Fibroblast of lung (primary cell): ENCODE data around the gene BDH1. TPM values are rescaled to one million over a fixed set of nuclear protein-coding genes. Genes with fewer than 3 reads are reported as not detected.

Source experiments
- DNase-seq, 2 donors: peaks; one replicate each; pipeline versions ENCODE4 v3.0.0 to v3.0.0-alpha.2; 2010; ENCODE audit warnings: low read depth in 2 of 2
- H2AFZ ChIP-seq: 2 replicates; pipeline ENCODE4 v1.5.1; 2012; ENCODE audit warnings: low read length, control low read depth, inconsistent platforms
- H3K27ac ChIP-seq: 2 replicates; pipeline ENCODE4 v1.5.1; 2011; ENCODE audit warnings: low read length, control low read depth; ENCODE audit not compliant: insufficient read depth
- H3K27me3 ChIP-seq: 2 replicates; pipeline ENCODE4 v1.5.1; 2011; ENCODE audit warnings: mild to moderate bottlenecking, low read length; ENCODE audit not compliant: control insufficient read depth, insufficient read depth
- H3K36me3 ChIP-seq: 2 replicates; pipeline ENCODE4 v1.5.1; 2011; ENCODE audit warnings: low read length; ENCODE audit not compliant: control insufficient read depth, insufficient read depth
- H3K4me1 ChIP-seq: 2 replicates; pipeline ENCODE4 v1.5.1; 2011; ENCODE audit warnings: low read length; ENCODE audit not compliant: control insufficient read depth, insufficient read depth; ENCODE audit errors: extremely low read depth
- H3K4me2 ChIP-seq: 2 replicates; pipeline ENCODE4 v1.5.1; 2011; ENCODE audit warnings: low read length, control low read depth; ENCODE audit not compliant: insufficient read depth; ENCODE audit errors: extremely low read depth
- H3K4me3 ChIP-seq, 4 experiments: fragments of 200-600 bp in 1 of 4; sonication (generic) in 1 of 4; replicated peaks in 1 of 4; 2 replicates each; pipeline ENCODE4 v1.5.1; 2011 to 2016; ENCODE audit warnings: low read length in 4 of 4, low read depth in 3 of 4, mild to moderate bottlenecking in 3 of 4, control low read depth in 2 of 4, inconsistent platforms in 1 of 4, mixed read lengths in 1 of 4; ENCODE audit not compliant: insufficient read depth in 1 of 4; ENCODE audit errors: control extremely low read depth in 1 of 4
- H3K79me2 ChIP-seq: 2 replicates; pipeline ENCODE4 v1.5.1; 2012; ENCODE audit warnings: mild to moderate bottlenecking, low read length, inconsistent platforms; ENCODE audit not compliant: control insufficient read depth, insufficient read depth
- H3K9ac ChIP-seq: 2 replicates; pipeline ENCODE4 v1.5.1; 2011; ENCODE audit warnings: mild to moderate bottlenecking, low read length, control low read depth; ENCODE audit not compliant: insufficient read depth
- H3K9me3 ChIP-seq: 2 replicates; pipeline ENCODE4 v1.5.1; 2012; ENCODE audit warnings: low read depth, low read length; ENCODE audit not compliant: control insufficient read depth, insufficient read depth
- H4K20me1 ChIP-seq: 2 replicates; pipeline ENCODE4 v1.5.1; 2011; ENCODE audit warnings: low read length; ENCODE audit not compliant: control insufficient read depth, insufficient read depth; ENCODE audit errors: extremely low read depth
- EZH2 ChIP-seq: IDR thresholded peaks from 2 replicates; pipeline ENCODE4 v1.5.1; 2012; ENCODE audit warnings: low read length, control low read depth, mild to moderate bottlenecking; ENCODE audit errors: missing control alignments
- polyA plus RNA-seq, 2 donors: library from polyadenylated mRNA; depleted of rRNA in 1 of 2; stranded (reverse) in 1 of 2; unstranded in 1 of 2; fragments of >200 nt; gene quantifications; 2 replicates each; pipeline ENCODE4 v1.2.1, GENCODE V29; 2011 to 2012; ENCODE audit warnings: missing spikeins in 1 of 2
- total RNA-seq: library from RNA; depleted of rRNA; stranded (reverse); fragments of >200 nt; gene quantifications from 2 replicates; pipeline ENCODE4 v1.2.1, GENCODE V29; 2014
- TF ChIP-seq, protein P1 (sequence below), 2 donors: IDR thresholded peaks in 1 of 2; conservative IDR thresholded peaks in 1 of 2; 1 replicate in 1 of 2; 2 replicates in 1 of 2; pipeline ENCODE4 v1.5.1; 2011 to 2012; ENCODE audit warnings: low read length in 2 of 2, control low read depth in 1 of 2, inconsistent platforms in 1 of 2, low read depth in 1 of 2, mild to moderate bottlenecking in 1 of 2

The BDH1 gene
- total and polyA plus RNA-seq, 2 donors (not counting 1 experiment from before 2014, with no cell fraction given) = 0.66 to 3.1 TPM

DNA sequence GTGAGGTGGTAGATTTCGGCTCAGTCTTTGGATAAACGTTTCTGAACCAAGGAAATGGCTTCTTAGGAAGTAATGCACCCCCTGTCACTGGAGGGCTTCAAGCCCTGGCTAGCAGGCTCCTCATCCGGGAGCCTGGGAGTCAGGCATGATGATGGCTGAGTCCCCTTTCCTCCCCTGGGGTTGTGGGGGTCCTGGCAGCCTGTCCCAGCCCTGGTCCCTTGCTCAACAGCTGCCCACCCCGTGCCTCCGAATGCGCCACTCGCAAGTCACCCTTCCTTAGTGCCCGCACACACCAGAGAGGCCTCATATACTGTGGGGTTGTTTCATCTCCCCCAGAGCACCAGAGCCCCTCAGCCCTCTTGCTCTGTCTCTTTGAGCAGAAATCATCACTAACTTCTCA, 48.2 kb downstream of the BDH1 start:
- H3K27ac ChIP-seq = no peak overlapping the region
- H4K20me1 ChIP-seq = no peaks in the 10 kb centered on the region
- no peaks in the 10 kb centered on the region for H3K9me3 ChIP-seq
- no peak overlapping the region for H3K9ac ChIP-seq
- TF ChIP-seq EZH2 = no peak
- TF ChIP-seq, protein P1, sequence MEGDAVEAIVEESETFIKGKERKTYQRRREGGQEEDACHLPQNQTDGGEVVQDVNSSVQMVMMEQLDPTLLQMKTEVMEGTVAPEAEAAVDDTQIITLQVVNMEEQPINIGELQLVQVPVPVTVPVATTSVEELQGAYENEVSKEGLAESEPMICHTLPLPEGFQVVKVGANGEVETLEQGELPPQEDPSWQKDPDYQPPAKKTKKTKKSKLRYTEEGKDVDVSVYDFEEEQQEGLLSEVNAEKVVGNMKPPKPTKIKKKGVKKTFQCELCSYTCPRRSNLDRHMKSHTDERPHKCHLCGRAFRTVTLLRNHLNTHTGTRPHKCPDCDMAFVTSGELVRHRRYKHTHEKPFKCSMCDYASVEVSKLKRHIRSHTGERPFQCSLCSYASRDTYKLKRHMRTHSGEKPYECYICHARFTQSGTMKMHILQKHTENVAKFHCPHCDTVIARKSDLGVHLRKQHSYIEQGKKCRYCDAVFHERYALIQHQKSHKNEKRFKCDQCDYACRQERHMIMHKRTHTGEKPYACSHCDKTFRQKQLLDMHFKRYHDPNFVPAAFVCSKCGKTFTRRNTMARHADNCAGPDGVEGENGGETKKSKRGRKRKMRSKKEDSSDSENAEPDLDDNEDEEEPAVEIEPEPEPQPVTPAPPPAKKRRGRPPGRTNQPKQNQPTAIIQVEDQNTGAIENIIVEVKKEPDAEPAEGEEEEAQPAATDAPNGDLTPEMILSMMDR (conservative IDR thresholded peaks at IDR 0.05 in 1 of 2, IDR thresholded peaks at IDR 0.05 in 1 of 2; ENCODE audit: low read depth in 1 of 2, low read length in 2 of 2) = no peak
- no peak overlapping the region for H2AFZ ChIP-seq
- H3K27me3 ChIP-seq = no peaks in the 10 kb centered on the region
- H3K4me1 ChIP-seq = no peaks in the 10 kb centered on the region
- no peaks in the 10 kb centered on the region for H3K36me3 ChIP-seq
- H3K4me3 ChIP-seq = no peak overlapping the region
- H3K79me2 ChIP-seq = no peaks in the 10 kb centered on the region
- H3K4me2 ChIP-seq = no peak overlapping the region
- no peak for DNase-seq

- no peaks in the 10 kb centered on the region for H3K9me3 ChIP-seq
- no peaks in the 10 kb centered on the region for H3K4me1 ChIP-seq
- H3K4me2 ChIP-seq = no peak overlapping the region
- no peak overlapping the region for H3K27ac ChIP-seq
- H3K4me3 ChIP-seq = no peak overlapping the region
- no peak overlapping the region for H2AFZ ChIP-seq
- H3K36me3 ChIP-seq = no peaks in the 10 kb centered on the region
- TF ChIP-seq, protein P1 (conservative IDR thresholded peaks at IDR 0.05 in 1 of 2, IDR thresholded peaks at IDR 0.05 in 1 of 2; ENCODE audit: low read depth in 1 of 2, low read length in 2 of 2) = no peak
- H4K20me1 ChIP-seq = no peaks in the 10 kb centered on the region
- no peaks in the 10 kb centered on the region for H3K79me2 ChIP-seq
- no peak overlapping the region for H3K9ac ChIP-seq
- no peaks in the 10 kb centered on the region for H3K27me3 ChIP-seq
- DNase-seq = no peak
Observed at GRCh38 chr3:197507081-197507480, 48.7 kb downstream of the BDH1 start.

- Histone ChIP-seq H3K4me2 (no peak overlapping the region), H2AFZ (no peak overlapping the region), H4K20me1 (no peaks in the 10 kb centered on the region), H3K27ac (no peak overlapping the region), H3K9me3 (no peaks in the 10 kb centered on the region), H3K79me2 (no peaks in the 10 kb centered on the region), H3K4me1 (no peaks in the 10 kb centered on the region), H3K36me3 (no peaks in the 10 kb centered on the region), H3K27me3 (no peaks in the 10 kb centered on the region), H3K4me3 (no peak overlapping the region), H3K9ac (no peak overlapping the region)
- DNase-seq = no peak
- no peak for TF ChIP-seq EZH2
- TF ChIP-seq, protein P1 (conservative IDR thresholded peaks at IDR 0.05 in 1 of 2, IDR thresholded peaks at IDR 0.05 in 1 of 2; ENCODE audit: low read depth in 1 of 2, low read length in 2 of 2) = no peak
Observed at GRCh38 chr3:197505796-197506548, 49.8 kb downstream of the BDH1 start.
